SK-N-SH treated with all-trans-retinoic acid at 6 μM for 48 hours (cell line): ENCODE data around the gene JSRP1.

ENCODE experiments used
- ATAC-seq: fragments of 200-7000 bp; cut with Tn5 transposase; 3 replicates; pipeline ENCODE4 v1.9.1; 2020; ENCODE audit warnings: mild to moderate bottlenecking, moderate library complexity
- ARNTL ChIP-seq: fragments of 450-650 bp; formaldehyde crosslinking; IDR thresholded peaks from 2 replicates; pipeline ENCODE4 v1.5.0; 2020; ENCODE audit warnings: low read depth, mild to moderate bottlenecking, moderate library complexity, borderline replicate concordance
- GLIS3 ChIP-seq: fragments of 250-450 bp; sonication (Bioruptor Pico); IDR thresholded peaks from 2 replicates; pipeline ENCODE4 v1.5.0; 2020; ENCODE audit warnings: mild to moderate bottlenecking, moderate library complexity
- PPARA ChIP-seq: fragments of 250-450 bp; sonication (Bioruptor Pico); IDR thresholded peaks from 2 replicates; pipeline ENCODE4 v1.5.0; 2020; ENCODE audit warnings: mild to moderate bottlenecking, borderline replicate concordance
- RARB ChIP-seq: fragments of 250-450 bp; sonication (Bioruptor Pico); IDR thresholded peaks from 2 replicates; pipeline ENCODE4 v1.8.0; 2021; ENCODE audit warnings: mild to moderate bottlenecking, moderate library complexity
- TCF4 ChIP-seq: fragments of 250-450 bp; sonication (Bioruptor Pico); IDR thresholded peaks from 2 replicates; pipeline ENCODE4 v1.8.0; 2021; ENCODE audit warnings: mild to moderate bottlenecking, moderate library complexity, borderline replicate concordance
- TOX ChIP-seq: fragments of 250-450 bp; sonication (Bioruptor Pico); IDR thresholded peaks from 2 replicates; pipeline ENCODE4 v1.8.0; 2021; ENCODE audit warnings: mild to moderate bottlenecking, moderate library complexity, borderline replicate concordance
- ZC3H10 ChIP-seq: fragments of 250-450 bp; sonication (Bioruptor Pico); IDR thresholded peaks from 2 replicates; pipeline ENCODE4 v1.5.1; 2021; ENCODE audit warnings: mild to moderate bottlenecking, moderate library complexity
- ZFP3 ChIP-seq: fragments of 250-450 bp; sonication (Bioruptor Pico); IDR thresholded peaks from 2 replicates; pipeline ENCODE4 v1.5.0; 2020; ENCODE audit warnings: mild to moderate bottlenecking, moderate library complexity
- ZFP30 ChIP-seq: fragments of 450-650 bp; formaldehyde crosslinking; IDR thresholded peaks from 2 replicates; pipeline ENCODE4 v1.5.0; 2022; ENCODE audit warnings: mild to moderate bottlenecking, moderate library complexity
- ZNF565 ChIP-seq: fragments of 450-650 bp; formaldehyde crosslinking; conservative IDR thresholded peaks from 2 replicates; pipeline ENCODE4 v1.5.0; 2020; ENCODE audit warnings: low read depth, mild to moderate bottlenecking, moderate library complexity
- ZNF70 ChIP-seq: fragments of 450-650 bp; formaldehyde crosslinking; IDR thresholded peaks from 2 replicates; pipeline ENCODE4 v1.5.0; 2020; ENCODE audit warnings: mild to moderate bottlenecking, moderate library complexity
- ZNF8 ChIP-seq: fragments of 450-650 bp; formaldehyde crosslinking; IDR thresholded peaks from 2 replicates; pipeline ENCODE4 v1.5.0; 2020; ENCODE audit warnings: mild to moderate bottlenecking, moderate library complexity
- TF ChIP-seq, protein P1 (sequence below): fragments of 250-450 bp; sonication (Bioruptor Pico); IDR thresholded peaks from 2 replicates; pipeline ENCODE4 v1.5.0; 2020; ENCODE audit warnings: mild to moderate bottlenecking, moderate library complexity
- TF ChIP-seq, protein P2 (sequence below): fragments of 250-450 bp; sonication (Bioruptor Pico); IDR thresholded peaks from 2 replicates; pipeline ENCODE4 v1.8.0; 2021; ENCODE audit warnings: low read depth, mild to moderate bottlenecking, moderate library complexity, borderline replicate concordance
- TF ChIP-seq, protein P3 (sequence below): fragments of 250-450 bp; sonication (Bioruptor Pico); IDR thresholded peaks from 2 replicates; pipeline ENCODE4 v1.8.0; 2020; ENCODE audit warnings: mild to moderate bottlenecking, moderate library complexity, borderline replicate concordance
- TF ChIP-seq, protein P4 (sequence below): fragments of 250-450 bp; sonication (Bioruptor Pico); IDR thresholded peaks from 2 replicates; pipeline ENCODE4 v1.5.1; 2020; ENCODE audit warnings: low read depth, mild to moderate bottlenecking, moderate library complexity
- TF ChIP-seq, protein P5 (sequence below): fragments of 250-450 bp; sonication (Bioruptor Pico); IDR thresholded peaks from 2 replicates; pipeline ENCODE4 v1.5.1; 2021; ENCODE audit warnings: mild to moderate bottlenecking, moderate library complexity

Gene JSRP1

DNA sequence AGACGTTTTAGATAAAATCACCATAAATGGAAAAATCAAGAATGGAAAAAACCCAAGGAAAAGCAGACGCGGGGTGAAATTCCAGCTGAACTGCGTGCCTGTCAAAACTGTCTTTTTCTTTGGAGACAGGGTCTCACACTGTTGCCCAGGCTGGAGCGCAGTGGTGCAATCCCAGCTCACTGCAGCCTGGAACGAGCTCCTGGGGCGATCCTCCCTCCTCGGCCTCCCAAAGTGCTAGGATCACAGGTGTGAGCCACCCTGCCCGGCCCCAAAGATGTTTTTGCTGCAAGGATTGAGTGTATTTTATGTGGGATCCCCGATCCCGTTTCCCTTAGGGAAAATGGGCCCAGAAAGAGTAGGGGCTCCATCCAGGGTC is 26.6 kb upstream of the JSRP1 start (continued):
- TF ChIP-seq, protein P1, sequence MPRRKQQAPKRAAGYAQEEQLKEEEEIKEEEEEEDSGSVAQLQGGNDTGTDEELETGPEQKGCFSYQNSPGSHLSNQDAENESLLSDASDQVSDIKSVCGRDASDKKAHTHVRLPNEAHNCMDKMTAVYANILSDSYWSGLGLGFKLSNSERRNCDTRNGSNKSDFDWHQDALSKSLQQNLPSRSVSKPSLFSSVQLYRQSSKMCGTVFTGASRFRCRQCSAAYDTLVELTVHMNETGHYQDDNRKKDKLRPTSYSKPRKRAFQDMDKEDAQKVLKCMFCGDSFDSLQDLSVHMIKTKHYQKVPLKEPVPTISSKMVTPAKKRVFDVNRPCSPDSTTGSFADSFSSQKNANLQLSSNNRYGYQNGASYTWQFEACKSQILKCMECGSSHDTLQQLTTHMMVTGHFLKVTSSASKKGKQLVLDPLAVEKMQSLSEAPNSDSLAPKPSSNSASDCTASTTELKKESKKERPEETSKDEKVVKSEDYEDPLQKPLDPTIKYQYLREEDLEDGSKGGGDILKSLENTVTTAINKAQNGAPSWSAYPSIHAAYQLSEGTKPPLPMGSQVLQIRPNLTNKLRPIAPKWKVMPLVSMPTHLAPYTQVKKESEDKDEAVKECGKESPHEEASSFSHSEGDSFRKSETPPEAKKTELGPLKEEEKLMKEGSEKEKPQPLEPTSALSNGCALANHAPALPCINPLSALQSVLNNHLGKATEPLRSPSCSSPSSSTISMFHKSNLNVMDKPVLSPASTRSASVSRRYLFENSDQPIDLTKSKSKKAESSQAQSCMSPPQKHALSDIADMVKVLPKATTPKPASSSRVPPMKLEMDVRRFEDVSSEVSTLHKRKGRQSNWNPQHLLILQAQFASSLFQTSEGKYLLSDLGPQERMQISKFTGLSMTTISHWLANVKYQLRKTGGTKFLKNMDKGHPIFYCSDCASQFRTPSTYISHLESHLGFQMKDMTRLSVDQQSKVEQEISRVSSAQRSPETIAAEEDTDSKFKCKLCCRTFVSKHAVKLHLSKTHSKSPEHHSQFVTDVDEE (CRISPR knock-in tag) = no peak
- no peak for TF ChIP-seq ZNF8 (CRISPR knock-in tag)

DNA sequence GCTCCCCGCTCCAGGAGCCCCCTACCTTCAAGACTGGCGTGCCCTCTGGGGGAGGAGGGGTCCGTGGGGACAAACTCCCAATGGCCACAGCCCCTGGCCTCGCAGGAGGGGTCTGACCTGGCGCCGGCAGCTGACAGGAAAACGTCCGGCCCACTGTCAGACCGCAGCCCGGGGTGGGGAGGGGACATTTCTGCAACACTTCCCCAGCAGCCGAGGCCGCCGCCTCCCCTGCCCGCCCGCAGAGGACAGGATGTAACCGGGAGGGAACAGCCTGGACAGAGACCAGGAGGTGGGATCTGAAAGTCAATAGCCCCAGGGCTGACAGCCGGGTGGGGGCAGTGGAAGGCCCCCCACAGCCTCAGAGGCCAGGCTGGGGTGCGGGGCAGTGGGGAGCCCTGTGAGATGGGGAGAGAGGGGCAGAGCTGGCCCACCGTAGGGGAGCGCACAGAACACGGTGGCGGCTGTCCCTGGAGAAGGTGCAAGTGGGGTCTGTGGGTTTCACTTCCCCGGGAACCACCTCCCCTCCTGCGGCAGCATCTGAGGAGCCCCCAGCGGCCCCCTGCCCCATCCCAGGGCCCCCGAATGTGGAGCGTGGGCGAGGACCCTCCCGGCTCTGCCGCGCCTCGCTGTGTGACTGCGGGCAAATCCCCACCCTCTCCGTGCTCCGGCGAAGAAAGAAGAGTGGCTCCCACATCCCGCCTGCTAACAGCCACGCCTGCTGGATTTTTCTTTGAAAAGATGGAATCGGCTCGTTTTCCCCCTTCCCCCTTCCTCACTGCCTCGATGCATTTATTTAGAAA is 26.0 kb upstream of the JSRP1 start, which contains the start of gene PEAK3:
Gene PEAK3 (minus strand): TSS at position 114 of the 800 bp plus-strand sequence. CDS start 1,244 bp downstream, outside the sequence.
- TF ChIP-seq, protein P2, sequence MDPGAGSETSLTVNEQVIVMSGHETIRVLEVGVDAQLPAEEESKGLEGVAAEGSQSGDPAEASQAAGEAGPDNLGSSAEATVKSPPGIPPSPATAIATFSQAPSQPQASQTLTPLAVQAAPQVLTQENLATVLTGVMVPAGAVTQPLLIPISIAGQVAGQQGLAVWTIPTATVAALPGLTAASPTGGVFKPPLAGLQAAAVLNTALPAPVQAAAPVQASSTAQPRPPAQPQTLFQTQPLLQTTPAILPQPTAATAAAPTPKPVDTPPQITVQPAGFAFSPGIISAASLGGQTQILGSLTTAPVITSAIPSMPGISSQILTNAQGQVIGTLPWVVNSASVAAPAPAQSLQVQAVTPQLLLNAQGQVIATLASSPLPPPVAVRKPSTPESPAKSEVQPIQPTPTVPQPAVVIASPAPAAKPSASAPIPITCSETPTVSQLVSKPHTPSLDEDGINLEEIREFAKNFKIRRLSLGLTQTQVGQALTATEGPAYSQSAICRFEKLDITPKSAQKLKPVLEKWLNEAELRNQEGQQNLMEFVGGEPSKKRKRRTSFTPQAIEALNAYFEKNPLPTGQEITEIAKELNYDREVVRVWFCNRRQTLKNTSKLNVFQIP (CRISPR knock-in tag) = no peak
- no peak for TF ChIP-seq ZNF565
- TF ChIP-seq GLIS3 (CRISPR knock-in tag) = no peak
- TF ChIP-seq RARB = no peak
- TF ChIP-seq TCF4 (CRISPR knock-in tag) = no peak
- no peak for TF ChIP-seq ZFP30 (CRISPR knock-in tag)
- TF ChIP-seq ZFP3 (CRISPR knock-in tag) = no peak
- TF ChIP-seq ZNF8 (CRISPR knock-in tag) = no peak
- TF ChIP-seq, protein P3, sequence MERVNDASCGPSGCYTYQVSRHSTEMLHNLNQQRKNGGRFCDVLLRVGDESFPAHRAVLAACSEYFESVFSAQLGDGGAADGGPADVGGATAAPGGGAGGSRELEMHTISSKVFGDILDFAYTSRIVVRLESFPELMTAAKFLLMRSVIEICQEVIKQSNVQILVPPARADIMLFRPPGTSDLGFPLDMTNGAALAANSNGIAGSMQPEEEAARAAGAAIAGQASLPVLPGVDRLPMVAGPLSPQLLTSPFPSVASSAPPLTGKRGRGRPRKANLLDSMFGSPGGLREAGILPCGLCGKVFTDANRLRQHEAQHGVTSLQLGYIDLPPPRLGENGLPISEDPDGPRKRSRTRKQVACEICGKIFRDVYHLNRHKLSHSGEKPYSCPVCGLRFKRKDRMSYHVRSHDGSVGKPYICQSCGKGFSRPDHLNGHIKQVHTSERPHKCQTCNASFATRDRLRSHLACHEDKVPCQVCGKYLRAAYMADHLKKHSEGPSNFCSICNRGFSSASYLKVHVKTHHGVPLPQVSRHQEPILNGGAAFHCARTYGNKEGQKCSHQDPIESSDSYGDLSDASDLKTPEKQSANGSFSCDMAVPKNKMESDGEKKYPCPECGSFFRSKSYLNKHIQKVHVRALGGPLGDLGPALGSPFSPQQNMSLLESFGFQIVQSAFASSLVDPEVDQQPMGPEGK (CRISPR knock-in tag) = no peak
- no peak for TF ChIP-seq ZC3H10 (CRISPR knock-in tag)
- TF ChIP-seq, protein P4, sequence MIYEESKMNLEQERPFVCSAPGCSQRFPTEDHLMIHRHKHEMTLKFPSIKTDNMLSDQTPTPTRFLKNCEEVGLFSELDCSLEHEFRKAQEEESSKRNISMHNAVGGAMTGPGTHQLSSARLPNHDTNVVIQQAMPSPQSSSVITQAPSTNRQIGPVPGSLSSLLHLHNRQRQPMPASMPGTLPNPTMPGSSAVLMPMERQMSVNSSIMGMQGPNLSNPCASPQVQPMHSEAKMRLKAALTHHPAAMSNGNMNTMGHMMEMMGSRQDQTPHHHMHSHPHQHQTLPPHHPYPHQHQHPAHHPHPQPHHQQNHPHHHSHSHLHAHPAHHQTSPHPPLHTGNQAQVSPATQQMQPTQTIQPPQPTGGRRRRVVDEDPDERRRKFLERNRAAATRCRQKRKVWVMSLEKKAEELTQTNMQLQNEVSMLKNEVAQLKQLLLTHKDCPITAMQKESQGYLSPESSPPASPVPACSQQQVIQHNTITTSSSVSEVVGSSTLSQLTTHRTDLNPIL (CRISPR knock-in tag) = no peak
- TF ChIP-seq, protein P1 (CRISPR knock-in tag) = no peak
- no peak for TF ChIP-seq ZNF70 (CRISPR knock-in tag)
- peak; percentile 76 for ATAC-seq

DNA sequence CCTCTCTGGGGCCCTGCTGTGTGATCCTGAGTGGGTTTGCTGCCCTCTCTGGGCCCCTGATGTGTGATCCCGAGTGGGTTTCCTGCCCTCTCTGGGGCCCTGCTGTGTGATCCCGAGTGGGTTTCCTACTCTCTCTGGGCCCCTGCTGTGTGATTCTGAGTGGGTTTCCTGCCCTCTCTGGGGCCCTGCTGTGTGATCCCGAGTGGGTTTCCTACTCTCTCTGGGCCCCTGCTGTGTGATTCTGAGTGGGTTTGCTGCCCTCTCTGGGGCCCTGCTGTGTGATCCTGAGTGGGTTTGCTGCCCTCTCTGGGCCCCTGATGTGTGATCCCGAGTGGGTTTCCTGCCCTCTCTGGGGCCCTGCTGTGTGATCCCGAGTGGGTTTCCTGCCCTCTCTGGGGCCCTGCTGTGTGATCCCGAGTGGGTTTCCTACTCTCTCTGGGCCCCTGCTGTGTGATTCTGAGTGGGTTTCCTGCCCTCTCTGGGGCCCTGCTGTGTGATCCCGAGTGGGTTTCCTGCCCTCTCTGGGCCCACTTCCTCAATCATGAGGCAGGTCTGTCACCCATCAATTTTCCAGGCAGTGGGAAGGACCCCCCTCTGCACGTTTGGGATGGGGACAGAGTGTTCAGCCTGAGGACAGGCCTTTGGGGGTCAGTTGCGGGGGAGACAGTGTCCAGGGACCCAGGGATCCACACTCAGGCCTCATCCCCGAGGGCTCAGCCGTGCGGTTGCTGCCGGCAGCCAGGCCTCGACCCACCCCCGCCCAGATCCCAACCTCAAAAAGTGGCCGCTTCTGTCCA is 25.2 kb upstream of the JSRP1 start:
- peak; percentile 24 for ATAC-seq

DNA sequence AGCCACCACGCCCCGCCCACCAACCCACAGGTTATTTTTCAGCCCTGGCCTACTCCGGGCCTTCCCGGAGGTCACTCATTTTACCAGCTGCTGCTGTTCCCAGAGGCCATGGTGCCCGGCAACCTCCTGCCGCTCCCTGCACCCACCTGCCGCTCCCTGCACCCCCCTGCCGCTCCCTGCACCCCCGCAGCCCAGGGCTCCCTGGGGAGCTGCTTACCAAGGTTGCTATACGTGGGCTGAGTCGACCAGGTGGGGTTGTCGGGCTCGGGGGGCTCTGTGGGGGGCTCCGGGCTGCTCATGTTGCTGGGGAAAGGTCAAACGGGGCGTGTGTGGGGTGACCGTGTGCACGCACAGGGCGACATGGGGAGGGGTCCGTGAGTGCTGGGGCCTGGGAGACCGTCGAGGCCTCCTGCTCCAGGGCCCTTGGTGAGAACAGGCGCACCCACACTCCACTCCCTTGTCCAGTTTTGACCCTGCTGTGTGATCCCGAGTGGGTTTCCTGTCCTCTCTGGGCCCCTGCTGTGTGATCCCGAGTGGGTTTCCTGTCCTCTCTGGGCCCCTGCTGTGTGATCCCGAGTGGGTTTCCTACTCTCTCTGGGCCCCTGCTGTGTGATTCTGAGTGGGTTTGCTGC is 24.5 kb upstream of the JSRP1 start:
- ATAC-seq = no peak
- TF ChIP-seq, protein P5, sequence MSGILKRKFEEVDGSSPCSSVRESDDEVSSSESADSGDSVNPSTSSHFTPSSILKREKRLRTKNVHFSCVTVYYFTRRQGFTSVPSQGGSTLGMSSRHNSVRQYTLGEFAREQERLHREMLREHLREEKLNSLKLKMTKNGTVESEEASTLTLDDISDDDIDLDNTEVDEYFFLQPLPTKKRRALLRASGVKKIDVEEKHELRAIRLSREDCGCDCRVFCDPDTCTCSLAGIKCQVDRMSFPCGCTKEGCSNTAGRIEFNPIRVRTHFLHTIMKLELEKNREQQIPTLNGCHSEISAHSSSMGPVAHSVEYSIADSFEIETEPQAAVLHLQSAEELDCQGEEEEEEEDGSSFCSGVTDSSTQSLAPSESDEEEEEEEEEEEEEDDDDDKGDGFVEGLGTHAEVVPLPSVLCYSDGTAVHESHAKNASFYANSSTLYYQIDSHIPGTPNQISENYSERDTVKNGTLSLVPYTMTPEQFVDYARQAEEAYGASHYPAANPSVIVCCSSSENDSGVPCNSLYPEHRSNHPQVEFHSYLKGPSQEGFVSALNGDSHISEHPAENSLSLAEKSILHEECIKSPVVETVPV (CRISPR knock-in tag) = no peak
- no peak for TF ChIP-seq ZNF565
- TF ChIP-seq ZC3H10 (CRISPR knock-in tag) = no peak
- TF ChIP-seq TOX (CRISPR knock-in tag) = no peak
- TF ChIP-seq, protein P3 (CRISPR knock-in tag) = no peak
- no peak for TF ChIP-seq ARNTL (CRISPR knock-in tag)
- TF ChIP-seq ZNF70 (CRISPR knock-in tag) = no peak
- no peak for TF ChIP-seq ZFP3 (CRISPR knock-in tag)
- no peak for TF ChIP-seq ZNF8 (CRISPR knock-in tag)
- TF ChIP-seq PPARA (CRISPR knock-in tag) = no peak
- no peak for TF ChIP-seq GLIS3 (CRISPR knock-in tag)
- no peak for TF ChIP-seq ZFP30 (CRISPR knock-in tag)
